Astrocyte (in vitro differentiated cells and primary cell): ENCODE data around the gene GPANK1. TPM values are rescaled to one million over a fixed set of nuclear protein-coding genes. Genes with fewer than 3 reads are reported as not detected.

Source experiments
- DNase-seq: peaks from one replicate; pipeline ENCODE4 v3.0.0-alpha.2; 2010; ENCODE audit warnings: low read depth
- FAIRE-seq: peaks from 2 replicates; lab custom pipeline; 2011; peaks lifted over from hg19 to GRCh38; lab: Jason Lieb, UNC
- H2AFZ ChIP-seq: 2 replicates; pipeline ENCODE4 v1.6.0; 2012; ENCODE audit warnings: low read depth, low read length, inconsistent platforms
- H3K27ac ChIP-seq: 2 replicates; pipeline ENCODE4 v1.5.1; 2011; ENCODE audit warnings: low read depth, low read length, inconsistent platforms
- H3K27me3 ChIP-seq: 2 replicates; pipeline ENCODE4 v1.6.0; 2011; ENCODE audit warnings: low read length, inconsistent platforms; ENCODE audit not compliant: insufficient read depth
- H3K36me3 ChIP-seq: 2 replicates; pipeline ENCODE4 v1.5.1; 2011; ENCODE audit warnings: low read length, inconsistent platforms; ENCODE audit not compliant: insufficient read depth
- H3K4me1 ChIP-seq: 2 replicates; pipeline ENCODE4 v1.5.1; 2011; ENCODE audit warnings: low read length, inconsistent platforms; ENCODE audit not compliant: insufficient read depth
- H3K4me2 ChIP-seq: 2 replicates; pipeline ENCODE4 v1.6.0; 2012; ENCODE audit warnings: low read length, inconsistent platforms
- H3K4me3 ChIP-seq: 2 replicates; pipeline ENCODE4 v1.5.1; 2011; ENCODE audit warnings: low read depth, mild to moderate bottlenecking, low read length, inconsistent platforms; ENCODE audit not compliant: insufficient read depth
- H3K79me2 ChIP-seq: 2 replicates; pipeline ENCODE4 v1.6.0; 2012; ENCODE audit warnings: mild to moderate bottlenecking, low read length, inconsistent platforms; ENCODE audit not compliant: insufficient read depth
- H3K9ac ChIP-seq: 2 replicates; pipeline ENCODE4 v1.6.0; 2012; ENCODE audit warnings: mild to moderate bottlenecking, low read length, inconsistent platforms
- H3K9me3 ChIP-seq: 2 replicates; pipeline ENCODE4 v1.5.1; 2012; ENCODE audit warnings: low read depth, mild to moderate bottlenecking, low read length, inconsistent platforms; ENCODE audit not compliant: insufficient read depth
- H4K20me1 ChIP-seq: 2 replicates; pipeline ENCODE4 v1.6.0; 2012; ENCODE audit warnings: low read length, inconsistent platforms; ENCODE audit not compliant: insufficient read depth
- H3K27ac Mint-ChIP-seq: one replicate; pipeline ENCODE4 v1.8.0; 2021; ENCODE audit warnings: mild to moderate bottlenecking, mixed read lengths; ENCODE audit not compliant: unreplicated experiment
- H3K27me3 Mint-ChIP-seq: one replicate; pipeline ENCODE4 v1.8.0; 2021; ENCODE audit warnings: low read depth, mixed read lengths; ENCODE audit not compliant: unreplicated experiment
- H3K36me3 Mint-ChIP-seq: one replicate; pipeline ENCODE4 v1.8.0; 2021; ENCODE audit warnings: low read depth, mixed read lengths; ENCODE audit not compliant: unreplicated experiment
- H3K4me1 Mint-ChIP-seq: one replicate; pipeline ENCODE4 v1.8.0; 2021; ENCODE audit warnings: low read depth, mixed read lengths; ENCODE audit not compliant: unreplicated experiment
- H3K4me3 Mint-ChIP-seq: one replicate; pipeline ENCODE4 v1.8.0; 2021; ENCODE audit warnings: mild to moderate bottlenecking, moderate library complexity, mixed read lengths; ENCODE audit not compliant: unreplicated experiment
- H3K9me3 Mint-ChIP-seq: one replicate; pipeline ENCODE4 v1.8.0; 2021; ENCODE audit warnings: mild to moderate bottlenecking, mixed read lengths; ENCODE audit not compliant: unreplicated experiment
- CTCF ChIP-seq: IDR thresholded peaks from 2 replicates; pipeline ENCODE4 v1.5.1; 2011; ENCODE audit warnings: low read depth, mild to moderate bottlenecking, inconsistent platforms, low read length, moderate library complexity; ENCODE audit not compliant: insufficient read depth
- EZH2 ChIP-seq: IDR thresholded peaks from 2 replicates; pipeline ENCODE4 v1.6.1; 2012; ENCODE audit warnings: mild to moderate bottlenecking, low read length, inconsistent platforms; ENCODE audit not compliant: insufficient read depth
- total RNA-seq: library from RNA; stranded (reverse); gene quantifications from 2 replicates; pipeline ENCODE4 v1.2.1, GENCODE V29; 2021

The GPANK1 gene
- total RNA-seq, 1 donor from 2014 or later: 13.8 TPM

GRCh38 chr6:31658158-31658688 lies 6.6 kb downstream of the GPANK1 start:
- TF ChIP-seq EZH2: no peak
- TF ChIP-seq CTCF: no peak
- H3K79me2 ChIP-seq: peaks cover 78% of the 10 kb centered on the region
- H3K9me3 ChIP-seq: no peaks in the 10 kb centered on the region
- peaks cover 32% of the 10 kb centered on the region for H4K20me1 ChIP-seq
- peak overlapping the region; percentile 99 for H3K4me2 ChIP-seq
- H3K4me3 ChIP-seq: no peak overlapping the region
- no peak overlapping the region for H3K27ac ChIP-seq
- H3K36me3 ChIP-seq: peaks cover 5% of the 10 kb centered on the region
- peaks cover 36% of the 10 kb centered on the region for H3K4me1 ChIP-seq
- Mint-ChIP-seq H3K27me3 (no peaks in the 10 kb centered on the region), H3K36me3 (peaks cover 23% of the 10 kb centered on the region), H3K4me1 (peaks cover 15% of the 10 kb centered on the region), H3K4me3 (peak overlapping the region; percentile 79), H3K9me3 (no peaks in the 10 kb centered on the region), H3K27ac (no peak overlapping the region)
- no peak overlapping the region for H3K9ac ChIP-seq
- no peak for DNase-seq
- no peak overlapping the region for H2AFZ ChIP-seq
- FAIRE-seq: no peak
- no peaks in the 10 kb centered on the region for H3K27me3 ChIP-seq

- H3K27ac ChIP-seq: no peak overlapping the region
- Mint-ChIP-seq H3K27me3 (no peaks in the 10 kb centered on the region), H3K27ac (no peak overlapping the region), H3K9me3 (no peaks in the 10 kb centered on the region), H3K36me3 (peaks cover 23% of the 10 kb centered on the region), H3K4me1 (peaks cover 14% of the 10 kb centered on the region), H3K4me3 (peak overlapping the region; percentile 79)
- H3K27me3 ChIP-seq: no peaks in the 10 kb centered on the region
- FAIRE-seq (no peak), DNase-seq (no peak)
- H2AFZ ChIP-seq: no peak overlapping the region
- peaks cover 35% of the 10 kb centered on the region for H3K4me1 ChIP-seq
- H4K20me1 ChIP-seq: peaks cover 32% of the 10 kb centered on the region
- H3K4me3 ChIP-seq: no peak overlapping the region
- no peak for TF ChIP-seq EZH2
- TF ChIP-seq CTCF: no peak
- H3K9me3 ChIP-seq: no peaks in the 10 kb centered on the region
- peaks cover 73% of the 10 kb centered on the region for H3K79me2 ChIP-seq
- H3K9ac ChIP-seq: no peak overlapping the region
- H3K4me2 ChIP-seq: peak overlapping the region; percentile 99
- peaks cover 5% of the 10 kb centered on the region for H3K36me3 ChIP-seq
These were observed 7.2 kb downstream of the GPANK1 start for GRCh38 chr6:31657406-31658157.
